Lung (tissue), 12 donors: Measurements from ENCODE around the gene ADRM1. TPM values are rescaled to one million over a fixed set of nuclear protein-coding genes. Genes with fewer than 3 reads are reported as not detected.

Source experiments
- ATAC-seq: fragments of 200-7000 bp; cut with Tn5 transposase; one replicate; pipeline ENCODE4 v1.9.1; 2020; ENCODE audit warnings: moderate number of reproducible peaks; ENCODE audit not compliant: insufficient read depth, low FRiP score
- DNase-seq, 3 donors: peaks; one replicate each; pipeline ENCODE4 v3.0.0-alpha.2; 2013 to 2017
- H3K27ac ChIP-seq, 2 donors: one replicate each; pipeline ENCODE4 v1.5.1; 2013; ENCODE audit warnings: mild to moderate bottlenecking in 2 of 2, moderate library complexity in 2 of 2, control low read depth in 1 of 2, inconsistent platforms in 1 of 2, low read depth in 1 of 2, low read length in 1 of 2
- H3K27me3 ChIP-seq, 3 donors: one replicate each; pipeline ENCODE4 v1.5.1; 2013; ENCODE audit warnings: low read length in 2 of 3; ENCODE audit not compliant: control insufficient read depth in 3 of 3, insufficient read depth in 3 of 3
- H3K36me3 ChIP-seq, 4 donors: one replicate each; pipeline ENCODE4 v1.5.1; 2013; ENCODE audit warnings: low read length in 4 of 4, mild to moderate bottlenecking in 1 of 4, moderate library complexity in 1 of 4; ENCODE audit not compliant: control insufficient read depth in 4 of 4, insufficient read depth in 4 of 4
- H3K4me1 ChIP-seq, 5 donors: one replicate each; pipeline ENCODE4 v1.5.1; 2013; ENCODE audit warnings: low read length in 5 of 5, mild to moderate bottlenecking in 2 of 5, moderate library complexity in 1 of 5; ENCODE audit not compliant: control insufficient read depth in 5 of 5, insufficient read depth in 5 of 5
- H3K4me3 ChIP-seq: one replicate; pipeline ENCODE4 v1.5.1; 2013; ENCODE audit warnings: mild to moderate bottlenecking, control low read depth, moderate library complexity
- H3K9ac ChIP-seq, 2 donors: one replicate each; pipeline ENCODE4 v1.5.1; 2013; ENCODE audit warnings: low read length in 2 of 2, control low read depth in 1 of 2; ENCODE audit not compliant: insufficient read depth in 1 of 2
- H3K9me3 ChIP-seq, 4 donors: one replicate each; pipeline ENCODE4 v1.5.1; 2013; ENCODE audit warnings: low read length in 3 of 4, mild to moderate bottlenecking in 1 of 4, moderate library complexity in 1 of 4; ENCODE audit not compliant: control insufficient read depth in 4 of 4, insufficient read depth in 3 of 4
- CTCF ChIP-seq: IDR thresholded peaks from 2 replicates; pipeline ENCODE4 v1.5.1; 2012; ENCODE audit warnings: mild to moderate bottlenecking; ENCODE audit errors: control extremely low read depth, extremely low read depth
- WGBS, 2 donors: extraction: QIAGEN DNeasy Blood & Tissue Kit; methylation state at CpG; one replicate each; pipeline ENCODE4 v1.1.7; 2013; 5-methylcytosine and 5-hydroxymethylcytosine counted together
- polyA plus RNA-seq, 2 donors: library from polyadenylated mRNA; stranded (reverse); fragments of 200-250 nt; gene quantifications; one replicate each; pipeline ENCODE4 v1.2.1, GENCODE V29; 2013
- total RNA-seq, 2 donors: library from RNA; depleted of rRNA in 1 of 2; stranded (reverse); fragments of >200 nt in 1 of 2; gene quantifications; one replicate each; pipeline ENCODE4 v1.2.1, GENCODE V29; 2014 to 2021
- donor health status: control.
- donor health status: control.
- donor health status: Bipolar disorder and iron deficiency.
- donor health status: healthy.
- donor health status: DM: yes; HTN: yes; CAD: no.

The ADRM1 gene
- total and polyA plus RNA-seq, 4 donors = 43.1 to 140 (median 106) TPM

GRCh38 chr20:62267543-62267942, 35.3 kb upstream of the ADRM1 start:
- peaks cover 0 to 4% (median 0%) of the 10 kb centered on the region in 4 donors for H3K9me3 ChIP-seq
- no peaks in the 10 kb centered on the region for H3K27me3 ChIP-seq
- peaks cover 0 to 2% (median 0%) of the 10 kb centered on the region in 5 donors for H3K4me1 ChIP-seq
- ATAC-seq (no peak), DNase-seq (no peak)
- no peak overlapping the region for H3K4me3 ChIP-seq
- TF ChIP-seq CTCF = no peak
- peaks cover 6 to 45% (median 21%) of the 10 kb centered on the region in 4 donors for H3K36me3 ChIP-seq
- no peak overlapping the region for H3K9ac ChIP-seq
- WGBS, 2 donors = 88 to 90% methylated on average over 10 of the region's 10 CpGs
- no peak overlapping the region for H3K27ac ChIP-seq

- Histone ChIP-seq H3K27me3 (no peaks in the 10 kb centered on the region), H3K27ac (no peak overlapping the region), H3K36me3 (peaks cover 10 to 43% (median 25%) of the 10 kb centered on the region in 4 donors), H3K9ac (no peak overlapping the region), H3K4me1 (peaks cover 0 to 2% (median 0%) of the 10 kb centered on the region in 5 donors), H3K4me3 (no peak overlapping the region), H3K9me3 (peaks cover 0 to 4% (median 0%) of the 10 kb centered on the region in 4 donors)
- DNase-seq (no peak), ATAC-seq (no peak)
- WGBS, 2 donors = 82 to 84% methylated on average over 7 of the region's 7 CpGs
- TF ChIP-seq CTCF = no peak
Observed at GRCh38 chr20:62268228-62268900, 34.4 kb upstream of the ADRM1 start.

GRCh38 chr20:62269378-62269777, 33.4 kb upstream of the ADRM1 start:
- no peak for DNase-seq
- H3K9ac ChIP-seq = no peak overlapping the region
- peaks cover 0 to 4% (median 0%) of the 10 kb centered on the region in 4 donors for H3K9me3 ChIP-seq
- ATAC-seq = no peak
- WGBS, 2 donors = 88% methylated on average over 14 of the region's 14 CpGs
- peaks cover 11 to 45% (median 21%) of the 10 kb centered on the region in 4 donors for H3K36me3 ChIP-seq
- TF ChIP-seq CTCF = no peak
- H3K4me1 ChIP-seq = peaks cover 0 to 2% (median 0%) of the 10 kb centered on the region in 5 donors
- H3K27ac ChIP-seq = no peak overlapping the region
- no peak overlapping the region for H3K4me3 ChIP-seq
- H3K27me3 ChIP-seq = no peaks in the 10 kb centered on the region
